HG03575 (cell line): Measurements from ENCODE around the gene DSCAM.

Experiments
- ATAC-seq: cut with Tn5 transposase; IDR thresholded peaks from one replicate; pipeline ENCODE4 v1.9.1; 2021; ENCODE audit not compliant: unreplicated experiment, insufficient number of reproducible peaks, low FRiP score; ENCODE audit errors: extremely low read depth

DSCAM gene

GRCh38 chr21:40730426-40730800 is 116.5 kb downstream of the DSCAM start:
- ATAC-seq, result no peak

- no peak for ATAC-seq
These were observed 117.1 kb downstream of the DSCAM start for GRCh38 chr21:40729761-40730425.

- ATAC-seq, result no peak
These were observed 123.0 kb downstream of the DSCAM start for GRCh38 chr21:40723966-40724365.

GRCh38 chr21:40723317-40723716 is 123.6 kb downstream of the DSCAM start:
- ATAC-seq, result no peak

GRCh38 chr21:40719615-40720014 is 127.3 kb downstream of the DSCAM start:
- no peak for ATAC-seq

GRCh38 chr21:40717028-40717427 is 129.9 kb downstream of the DSCAM start:
- no peak for ATAC-seq

- ATAC-seq, result no peak
These were observed 132.4 kb downstream of the DSCAM start for GRCh38 chr21:40714536-40714935.

- ATAC-seq, result no peak
These were observed 139.2 kb downstream of the DSCAM start for GRCh38 chr21:40707656-40708244.

GRCh38 chr21:40706806-40707655 is 139.9 kb downstream of the DSCAM start:
- ATAC-seq, result no peak

GRCh38 chr21:40706176-40706575 is 140.8 kb downstream of the DSCAM start:
- no peak for ATAC-seq

GRCh38 chr21:40704141-40704540 is 142.8 kb downstream of the DSCAM start:
- no peak for ATAC-seq

- no peak for ATAC-seq
These were observed 147.6 kb downstream of the DSCAM start for GRCh38 chr21:40699366-40699765.

GRCh38 chr21:40696246-40696645 is 150.7 kb downstream of the DSCAM start:
- ATAC-seq, result no peak

- ATAC-seq, result no peak
These were observed 157.1 kb downstream of the DSCAM start for GRCh38 chr21:40689840-40690360.

- no peak for ATAC-seq
These were observed 157.7 kb downstream of the DSCAM start for GRCh38 chr21:40689217-40689616.

- no peak for ATAC-seq
These were observed 158.7 kb downstream of the DSCAM start for GRCh38 chr21:40688106-40688864.

- no peak for ATAC-seq
These were observed 159.3 kb downstream of the DSCAM start for GRCh38 chr21:40687625-40688024.

- no peak for ATAC-seq
These were observed 160.4 kb downstream of the DSCAM start for GRCh38 chr21:40686526-40686925.

GRCh38 chr21:40685141-40685540 is 161.8 kb downstream of the DSCAM start:
- no peak for ATAC-seq
